ENCODE data around the gene CAPNS2.

CAPNS2 gene

DNA sequence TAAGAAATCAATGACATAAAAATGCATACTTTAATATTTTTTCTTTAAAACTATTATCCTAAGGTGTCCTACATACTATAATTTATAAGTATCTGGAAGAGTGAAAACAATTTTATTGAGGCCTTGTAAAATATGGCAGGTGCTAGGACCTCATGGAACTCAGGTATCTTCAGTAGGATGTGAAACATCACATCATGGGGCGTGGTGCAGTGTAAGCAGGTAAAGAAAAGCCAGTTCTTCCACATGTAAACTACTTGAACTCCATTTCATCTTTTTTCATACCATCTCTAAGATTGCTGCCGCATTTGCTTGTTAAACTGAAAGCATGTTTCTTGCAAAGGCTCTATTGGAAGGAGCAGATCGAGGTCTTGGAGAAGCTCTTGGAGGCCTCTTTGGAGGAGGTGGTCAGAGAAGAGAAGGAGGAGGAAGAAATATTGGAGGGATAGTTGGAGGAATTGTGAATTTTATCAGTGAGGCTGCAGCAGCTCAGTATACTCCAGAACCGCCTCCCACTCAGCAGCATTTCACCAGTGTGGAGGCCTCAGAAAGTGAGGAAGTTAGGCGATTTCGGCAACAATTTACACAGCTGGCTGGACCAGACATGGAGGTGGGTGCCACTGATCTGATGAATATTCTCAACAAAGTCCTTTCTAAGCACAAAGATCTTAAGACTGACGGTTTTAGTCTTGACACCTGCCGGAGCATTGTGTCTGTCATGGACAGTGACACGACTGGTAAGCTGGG lies at the start of gene CAPNS2:
Gene CAPNS2, plus strand, starts transcription at position 253 of the 744 bp plus-strand sequence. Its CDS starts 73 bp downstream, at position 326.
- DNase-seq, result no peak

DNA sequence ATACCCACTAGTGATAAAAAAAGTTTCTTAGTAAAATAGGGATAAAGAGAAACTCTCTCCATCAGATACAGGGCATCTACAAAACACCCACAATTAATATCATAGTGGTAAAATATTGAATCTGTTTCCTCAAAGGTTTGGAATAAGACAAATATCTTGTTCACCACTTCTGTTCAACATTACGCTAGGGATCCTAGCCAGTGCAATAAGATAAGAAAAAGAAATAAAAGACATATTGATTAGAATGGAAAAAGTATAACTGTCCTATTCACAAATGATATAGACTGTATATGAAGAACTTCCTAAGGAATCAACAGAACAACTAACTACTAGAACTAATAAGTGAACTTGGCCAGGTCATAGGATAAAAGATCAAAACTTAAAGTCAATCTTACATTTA lies 44.7 kb upstream of the CAPNS2 start:
- DNase-seq, result no peak

DNA sequence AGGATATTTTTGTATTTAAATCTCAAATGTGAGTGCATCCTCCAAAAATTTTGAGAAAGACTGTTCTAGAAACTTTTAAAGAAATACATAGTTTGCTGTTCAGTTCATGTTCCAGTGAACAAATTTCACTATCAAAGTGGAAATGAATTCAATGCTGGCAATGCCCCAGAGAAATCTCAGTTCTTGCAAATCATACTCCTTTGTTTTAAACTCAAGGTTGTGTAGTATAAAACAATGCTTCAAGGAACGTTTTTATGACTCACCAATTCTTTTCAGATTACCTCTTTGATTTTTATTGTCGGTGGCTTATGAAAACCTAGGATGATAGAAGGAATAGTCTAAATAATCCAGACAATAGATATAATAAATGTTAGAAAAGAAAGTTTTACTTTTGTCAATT lies 40.0 kb upstream of the CAPNS2 start:
- DNase-seq, result no peak

DNA sequence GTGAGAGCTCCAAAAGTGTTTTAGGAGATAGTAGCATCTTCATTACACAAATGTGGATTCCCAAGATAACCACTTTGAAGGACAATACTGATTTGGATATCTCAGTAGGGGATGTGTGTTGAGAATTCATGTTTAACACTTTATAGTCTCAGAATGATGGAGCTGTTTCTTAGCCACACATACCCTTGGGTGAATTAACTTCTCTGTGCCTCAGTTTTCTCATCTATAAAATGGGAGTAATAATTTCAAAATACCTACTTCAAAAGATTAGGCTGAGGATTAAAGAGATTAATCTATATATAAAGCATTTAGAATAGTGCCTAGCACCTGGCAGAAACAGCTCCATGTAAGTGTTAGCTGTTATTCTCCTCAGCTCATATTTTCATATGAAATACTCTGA lies 38.6 kb upstream of the CAPNS2 start:
- DNase-seq, result no peak

DNA sequence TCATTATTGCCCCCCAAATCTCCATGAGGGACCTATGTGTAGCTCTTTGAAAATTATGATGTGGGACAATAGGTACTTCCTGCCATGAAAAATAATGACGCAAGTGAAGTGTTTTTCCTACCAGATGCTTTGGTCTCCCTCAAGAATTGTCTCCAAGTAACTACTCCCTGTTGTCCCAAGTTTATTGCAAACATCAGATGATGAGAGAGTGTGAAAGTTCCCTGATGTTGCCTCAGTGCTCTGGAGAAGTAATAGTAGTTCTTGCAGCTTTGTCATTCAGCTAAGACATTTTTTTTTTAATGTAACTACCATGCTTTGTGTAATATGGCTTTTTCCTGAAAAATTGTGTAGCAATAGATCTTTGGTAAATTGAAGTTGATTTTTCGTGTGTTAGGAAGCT lies 37.5 kb upstream of the CAPNS2 start:
- DNase-seq, result no peak

DNA sequence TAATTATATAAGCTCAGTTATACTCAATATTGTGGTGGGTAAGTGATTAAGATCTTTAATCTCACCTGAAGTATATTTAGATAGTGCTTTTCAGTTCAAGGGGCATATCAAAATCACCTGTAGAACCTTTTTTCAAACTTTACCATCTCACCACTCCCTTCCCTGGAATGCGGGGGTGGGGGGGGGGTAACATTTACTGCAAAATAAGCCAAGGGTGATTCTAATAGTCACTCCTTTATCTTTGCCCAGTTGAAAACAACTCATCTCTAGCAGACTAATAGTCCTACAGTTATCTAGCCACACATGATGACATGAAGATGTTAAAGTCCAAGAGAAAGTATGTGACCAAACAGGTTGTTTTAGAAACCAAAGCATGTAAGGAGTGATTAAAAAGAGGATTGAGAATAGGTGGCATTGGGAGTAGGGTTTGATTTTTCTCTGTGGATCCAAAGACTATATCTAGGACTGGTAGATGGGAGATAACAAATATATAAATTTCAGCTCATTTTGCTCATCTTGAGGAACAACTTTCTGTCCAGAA lies 36.1 kb upstream of the CAPNS2 start:
- no peak for DNase-seq

DNA sequence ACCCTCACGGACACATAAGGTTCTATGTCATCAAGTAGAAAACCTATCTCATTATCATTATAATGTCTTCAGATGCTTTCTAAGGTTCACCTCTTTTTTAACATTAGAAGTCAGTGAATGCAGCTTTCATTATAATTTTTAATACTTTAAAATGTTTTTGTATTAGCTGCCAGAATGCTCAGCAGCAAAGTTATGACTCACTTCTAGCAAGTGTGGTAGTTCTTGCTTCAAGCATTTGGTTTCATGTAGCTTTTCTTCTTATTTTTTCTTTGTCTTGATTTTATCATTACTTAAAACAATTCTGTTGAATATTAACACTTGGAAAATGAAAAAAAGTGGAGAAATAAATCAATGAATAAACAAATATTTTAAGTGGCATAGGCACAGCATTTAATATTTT lies 34.3 kb upstream of the CAPNS2 start:
- no peak for DNase-seq

DNA sequence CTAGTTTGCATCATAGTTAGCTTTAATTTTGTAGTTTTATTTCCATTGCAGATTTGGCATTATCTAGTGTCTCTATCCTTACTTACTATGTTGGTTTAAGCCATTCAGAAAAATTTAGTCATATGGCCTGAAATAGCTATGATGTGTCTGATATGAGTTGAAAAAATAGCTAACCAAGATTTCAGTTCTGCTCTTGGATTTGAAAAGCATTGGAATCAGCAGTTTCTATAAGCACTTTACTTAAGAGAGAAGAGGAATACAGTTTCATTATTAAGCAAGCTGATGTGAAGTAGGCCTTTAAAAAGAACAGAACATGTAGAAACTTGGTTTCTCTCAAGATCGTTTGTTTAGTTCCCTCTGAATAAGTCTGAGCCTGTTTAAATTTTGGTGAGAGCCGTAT lies 31.7 kb upstream of the CAPNS2 start:
- no peak for DNase-seq

DNA sequence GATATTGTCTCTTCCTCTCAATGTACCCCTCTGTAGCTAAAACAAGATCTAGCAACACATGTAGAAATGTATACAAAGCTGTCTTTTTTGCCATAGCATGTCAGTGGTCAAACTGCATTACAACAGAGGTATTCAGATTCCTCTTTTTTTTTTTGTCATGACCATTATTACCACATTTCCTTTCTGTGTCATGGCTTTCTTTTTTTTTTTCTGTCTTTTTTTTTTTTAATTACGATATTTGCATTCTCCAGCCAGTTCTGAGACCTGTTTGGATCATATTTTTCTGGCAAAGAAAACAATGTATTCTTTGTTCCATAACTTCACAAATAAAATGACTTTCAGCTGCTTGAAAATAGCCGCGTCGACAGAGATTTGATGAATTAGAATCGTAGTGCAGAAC lies 27.4 kb upstream of the CAPNS2 start:
- no peak for DNase-seq

DNA sequence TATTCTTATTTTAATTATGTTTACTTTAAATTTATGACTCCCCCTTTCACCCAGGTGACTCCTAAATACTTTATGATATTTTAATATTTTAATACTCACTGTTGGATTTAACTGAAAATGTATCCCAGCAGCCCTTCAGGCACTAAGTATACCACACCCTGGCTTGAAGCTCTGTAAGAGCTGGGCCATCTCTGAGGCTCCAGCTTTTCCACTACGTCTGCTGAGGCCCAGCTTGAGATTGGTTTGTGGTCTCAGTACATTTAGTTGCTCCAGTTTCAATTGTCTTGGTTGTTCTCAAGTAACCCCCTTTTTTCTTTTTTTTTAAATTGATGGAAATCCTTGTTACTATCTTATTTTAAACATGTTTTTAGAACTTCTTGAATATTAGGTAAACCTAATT lies 27.0 kb upstream of the CAPNS2 start:
- DNase-seq, result no peak

DNA sequence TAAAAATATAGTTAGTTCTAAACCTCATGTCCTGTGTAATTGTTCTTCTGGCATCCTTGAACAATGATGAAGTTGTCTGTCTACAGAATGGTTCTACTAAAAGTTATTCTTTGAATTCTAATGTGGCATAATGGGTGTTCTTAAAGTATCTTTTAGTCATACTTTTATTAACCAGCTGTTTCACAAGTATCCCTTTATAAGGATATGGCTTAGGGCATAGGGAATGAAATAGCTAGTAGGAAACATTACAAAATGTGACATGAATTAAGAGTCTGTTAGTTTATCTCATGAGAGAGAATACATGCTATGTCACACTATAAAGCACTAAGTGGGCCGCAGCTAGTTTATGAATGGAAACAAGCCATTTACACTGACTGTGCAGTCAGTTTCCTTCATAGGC lies 26.3 kb upstream of the CAPNS2 start:
- no peak for DNase-seq

DNA sequence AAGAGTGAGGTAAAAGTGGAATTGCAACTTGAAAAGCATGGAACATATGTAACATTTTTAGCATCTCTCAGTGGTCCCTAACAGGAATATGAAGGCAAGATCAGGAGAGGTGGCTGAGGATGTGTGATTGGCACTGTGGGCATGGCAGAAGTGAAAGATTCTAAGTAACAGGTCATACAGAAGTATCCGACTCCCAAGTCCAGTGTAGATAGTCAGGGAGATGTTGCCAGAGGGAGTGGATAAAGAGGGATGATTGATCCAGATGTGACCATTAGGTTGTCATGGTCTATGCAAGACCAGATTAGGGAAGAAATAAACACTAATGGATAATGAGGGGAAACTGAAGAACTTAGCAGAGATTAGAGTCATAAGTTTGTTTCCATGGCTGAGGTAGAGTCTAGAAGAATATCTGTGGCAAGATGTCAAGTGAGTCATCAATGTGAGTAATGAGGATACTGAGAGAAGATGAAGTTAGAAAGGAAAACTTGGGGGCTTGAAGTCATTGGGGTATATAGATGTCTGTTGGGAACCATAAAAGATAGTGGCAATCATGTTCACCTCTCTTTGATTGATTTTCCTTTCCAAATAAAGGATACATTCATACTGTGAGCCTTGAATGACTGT lies 23.9 kb upstream of the CAPNS2 start:
- DNase-seq, result no peak

DNA sequence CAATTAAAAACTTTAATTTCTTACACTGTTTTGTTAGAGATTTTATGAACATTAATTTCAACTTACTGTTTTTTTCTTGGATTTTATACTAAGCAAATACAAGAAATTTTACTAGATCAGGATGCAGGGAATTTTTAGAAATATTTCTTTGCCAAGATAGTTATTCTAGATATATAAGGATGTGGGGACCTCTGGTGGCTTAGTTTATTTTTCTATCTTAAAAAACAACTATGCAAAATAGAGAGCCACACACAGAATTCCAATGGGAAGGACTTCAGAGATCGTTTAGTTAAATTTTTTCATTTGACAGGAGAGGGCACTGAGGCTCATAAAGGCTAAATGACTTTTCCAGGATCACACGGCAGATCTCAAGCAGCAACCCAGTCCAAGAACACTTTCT lies 23.0 kb upstream of the CAPNS2 start:
- no peak for DNase-seq

DNA sequence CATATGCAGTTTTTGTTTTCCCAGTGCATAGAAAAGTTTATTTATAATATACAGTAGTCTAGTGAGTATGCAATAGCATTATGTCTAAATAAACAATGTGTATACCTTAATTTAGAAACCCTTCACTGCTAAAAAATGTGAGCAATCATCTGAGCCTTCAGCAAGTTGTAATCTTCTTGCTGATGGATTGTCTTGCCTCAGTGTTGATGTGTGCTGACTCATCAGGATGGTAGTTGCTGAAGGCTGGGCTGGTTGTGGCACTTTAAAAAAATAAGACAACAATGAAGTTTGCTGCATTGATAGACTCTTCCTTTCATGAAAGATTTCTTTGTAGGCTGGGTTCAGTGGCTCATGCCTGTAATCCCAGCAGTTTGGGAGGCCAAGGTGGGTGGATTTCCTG lies 13.9 kb upstream of the CAPNS2 start:
- DNase-seq, result no peak

DNA sequence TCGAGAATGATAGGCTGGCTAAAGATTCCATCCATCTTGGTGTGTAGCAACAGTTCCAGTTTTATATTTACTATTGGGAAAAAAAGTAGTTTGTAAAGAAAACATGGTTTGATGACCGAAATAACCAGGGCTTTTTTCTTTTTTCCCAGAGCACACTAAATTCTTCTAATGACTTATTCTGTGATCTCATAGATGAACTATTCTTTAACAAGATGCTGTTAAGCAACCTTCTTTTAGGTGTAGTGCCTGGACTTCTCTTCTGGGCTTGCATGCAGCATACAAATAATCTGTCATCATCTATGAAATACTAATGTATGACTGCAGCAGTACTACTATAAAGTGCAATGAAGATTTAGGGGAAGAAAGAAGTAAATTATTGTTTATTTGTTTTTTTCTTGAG lies 11.0 kb upstream of the CAPNS2 start:
- no peak for DNase-seq

DNA sequence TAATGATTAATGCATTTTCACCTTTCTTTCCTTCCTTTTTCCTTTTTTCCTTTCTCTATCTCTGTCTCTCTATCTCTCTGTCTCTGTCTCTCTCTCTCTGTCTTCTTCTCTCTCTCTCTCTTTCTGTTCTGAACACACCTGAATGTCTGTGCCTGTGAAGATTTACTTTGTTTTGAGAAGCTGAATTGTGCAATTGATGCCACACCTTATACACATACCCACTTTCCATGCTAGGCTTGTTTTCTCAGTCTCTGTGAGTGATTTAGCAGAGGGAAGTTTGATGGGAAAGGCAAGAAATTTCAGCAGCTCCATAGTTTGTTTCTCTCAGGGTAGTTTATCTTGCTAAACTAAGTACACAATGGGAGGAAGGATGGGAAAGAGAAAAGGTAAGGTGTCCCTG lies 9.3 kb upstream of the CAPNS2 start:
- no peak for DNase-seq

DNA sequence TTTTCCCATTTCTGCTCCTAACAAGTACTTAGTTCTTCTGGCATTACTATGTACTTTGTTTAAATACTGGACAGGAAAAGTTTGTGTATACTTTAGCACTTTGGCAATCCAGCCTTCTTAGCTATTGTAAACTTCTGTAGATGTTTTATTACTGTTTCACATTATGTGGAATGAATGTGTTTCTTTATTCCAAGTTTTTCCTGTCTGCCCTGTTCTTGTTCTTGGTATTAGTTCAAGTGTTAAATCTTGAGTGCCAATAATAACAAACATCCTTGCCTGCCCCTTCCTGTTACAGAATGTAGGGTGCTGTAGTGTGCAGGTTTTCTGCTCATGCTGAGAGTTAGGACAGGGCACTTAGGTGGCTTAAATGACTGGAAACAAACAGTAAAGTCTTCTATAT lies 7.3 kb upstream of the CAPNS2 start:
- DNase-seq, result no peak

DNA sequence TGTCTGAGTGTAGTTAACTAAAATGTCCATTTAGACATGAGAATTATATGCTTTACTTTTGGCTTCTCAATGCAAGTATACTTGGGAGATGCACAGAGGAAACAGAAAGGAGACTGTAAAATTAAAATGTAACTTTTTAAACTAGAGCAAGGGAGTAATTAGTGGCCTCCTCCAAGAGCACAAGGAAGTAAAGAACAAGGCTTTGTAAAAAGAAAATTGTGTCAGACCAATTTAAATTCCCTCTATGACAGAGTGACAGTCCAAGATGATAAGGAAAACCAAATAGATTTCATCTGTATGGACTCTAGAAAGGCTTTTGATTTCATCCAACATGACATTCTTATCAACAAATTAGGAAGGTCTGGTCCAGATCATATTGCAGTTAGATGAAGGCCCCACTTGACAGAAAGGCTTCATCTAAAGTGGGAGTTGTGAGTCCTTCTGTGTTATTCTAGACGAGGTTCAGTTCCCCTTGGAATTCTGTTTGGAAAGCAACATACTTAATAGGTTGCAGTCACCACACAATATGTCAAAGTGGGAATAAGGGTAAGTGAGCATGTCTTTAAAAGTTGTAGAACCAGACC lies 6.5 kb upstream of the CAPNS2 start:
- no peak for DNase-seq

DNA sequence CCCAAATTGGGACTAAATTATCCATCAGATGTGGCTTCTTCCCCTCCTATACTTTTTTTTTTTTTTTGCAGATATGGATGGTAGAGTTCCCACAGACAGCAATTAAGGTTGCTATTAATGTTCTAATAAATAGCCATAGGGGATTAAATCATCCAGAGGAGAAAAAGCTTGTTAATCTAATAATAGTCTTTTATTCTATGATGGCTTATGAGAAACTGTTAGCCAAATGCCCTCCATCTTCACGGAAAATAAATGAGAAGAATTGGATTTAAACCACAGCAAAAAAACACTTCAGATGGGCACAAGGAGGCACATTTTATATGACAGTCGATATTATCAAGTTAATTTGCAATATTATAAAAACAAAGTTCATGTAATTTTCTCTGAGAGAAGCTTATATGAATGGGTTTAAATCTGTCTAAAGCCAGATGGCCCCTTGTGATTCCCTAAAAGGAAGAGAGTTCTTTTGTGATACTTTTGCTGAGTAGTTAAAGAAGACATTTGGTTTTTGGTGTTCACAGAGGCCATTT lies 5.1 kb upstream of the CAPNS2 start:
- DNase-seq, result no peak

DNA sequence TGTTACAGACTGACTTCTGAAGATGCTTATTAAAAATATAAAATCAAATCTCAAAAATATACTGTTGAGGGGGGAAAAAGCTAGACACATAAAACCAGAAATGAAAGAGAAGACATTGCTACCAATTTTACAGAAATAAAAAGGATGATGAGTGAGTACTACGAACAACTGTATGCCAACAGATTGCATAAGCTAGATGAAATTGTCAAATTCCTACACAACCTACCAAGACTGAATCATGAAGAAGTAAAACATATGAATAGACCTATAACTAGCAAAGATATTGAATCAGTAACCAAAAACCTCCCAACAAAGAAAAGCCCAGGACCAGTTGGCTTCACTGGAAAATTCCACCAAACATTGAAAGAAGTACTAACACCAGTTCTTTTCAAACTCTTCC lies 3.5 kb upstream of the CAPNS2 start:
- no peak for DNase-seq

DNA sequence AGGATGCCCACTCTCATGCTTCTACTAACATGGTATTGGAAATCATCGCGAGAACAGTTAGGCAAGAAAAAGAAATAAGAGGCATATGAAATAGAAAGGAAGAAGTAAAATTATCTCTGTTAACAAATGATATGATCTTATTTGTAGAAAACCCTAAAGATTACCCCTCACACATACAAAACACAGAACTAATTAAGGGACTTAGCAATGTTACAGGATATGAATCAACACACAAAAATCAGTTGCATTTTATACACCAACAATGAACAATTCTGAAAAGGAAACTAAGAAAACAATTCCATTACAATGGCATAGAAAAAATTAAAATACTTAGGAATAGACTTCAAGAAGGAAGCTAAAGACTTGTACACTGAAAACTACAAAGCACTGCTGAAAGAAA lies 2.7 kb upstream of the CAPNS2 start:
- DNase-seq, result no peak

DNA sequence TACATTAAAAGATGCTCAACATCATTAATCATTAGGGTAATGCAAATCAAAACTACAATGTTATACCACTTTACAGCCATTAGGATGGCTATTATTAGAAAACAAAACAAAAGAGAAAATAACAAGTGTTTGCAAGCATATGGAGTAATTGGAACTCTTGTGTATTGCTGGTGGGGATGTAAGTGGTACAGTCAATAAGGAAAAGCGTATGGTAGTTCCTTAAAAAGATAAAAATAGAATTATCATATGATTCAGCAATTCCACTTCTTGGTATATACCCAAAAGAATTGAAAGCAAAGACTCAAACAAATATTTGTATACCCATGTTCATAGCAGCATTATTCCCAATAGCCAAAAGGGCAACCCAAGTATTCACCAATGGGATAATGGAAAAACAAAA lies 1.4 kb upstream of the CAPNS2 start:
- no peak for DNase-seq

DNA sequence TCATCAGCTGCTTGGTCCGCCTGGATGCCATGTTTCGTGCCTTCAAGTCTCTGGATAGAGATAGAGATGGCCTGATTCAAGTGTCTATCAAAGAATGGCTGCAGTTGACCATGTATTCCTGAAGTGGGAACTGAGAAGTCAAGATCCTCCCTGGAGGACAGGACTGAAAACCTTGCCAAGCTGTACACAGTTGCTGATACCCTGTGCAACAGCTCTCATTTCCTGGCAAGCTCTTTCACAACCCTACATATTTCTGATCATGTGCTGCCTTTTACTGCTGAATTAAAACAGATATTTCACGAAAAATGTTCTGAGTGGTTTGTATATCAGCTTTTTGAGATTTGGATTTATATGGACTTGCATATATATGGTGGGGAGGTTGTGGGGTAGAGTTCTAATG lies 898 bp downstream of the CAPNS2 start:
- DNase-seq, result no peak

DNA sequence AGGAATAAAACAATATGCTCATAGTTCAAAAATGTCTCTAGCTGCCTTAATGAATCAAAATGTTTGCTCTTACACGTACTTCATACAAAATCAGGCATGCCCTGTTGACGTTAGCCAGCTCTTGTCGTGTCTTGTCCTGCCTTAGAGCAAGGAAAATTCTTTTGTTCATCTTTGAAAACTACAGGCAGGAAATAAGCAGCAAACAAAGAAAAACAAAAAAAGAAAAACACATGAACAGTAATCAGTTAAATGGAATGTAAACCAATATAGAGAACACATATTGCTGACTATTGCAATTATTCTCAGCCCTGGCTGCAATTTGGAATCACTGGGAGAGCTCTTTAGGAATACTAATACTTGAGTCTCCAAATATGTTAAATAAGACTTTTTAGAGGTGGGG lies 1.7 kb downstream of the CAPNS2 start:
- DNase-seq, result no peak

Data from CD4-positive, alpha-beta T cell treated with Interleukin-17A for 1 hour (primary cell).